Astrocyte (in vitro differentiated cells and primary cell): ENCODE data around the gene NFYB. TPM values are rescaled to one million over a fixed set of nuclear protein-coding genes. Genes with fewer than 3 reads are reported as not detected.
"Not testable (repeated sequence)": the region's sequence is repeated elsewhere in the genome, so short reads cannot be mapped to it uniquely, and the experiment has no call there.

ENCODE experiments used
- DNase-seq: peaks from one replicate; pipeline ENCODE4 v3.0.0-alpha.2; 2010; ENCODE audit warnings: low read depth
- FAIRE-seq: peaks from 2 replicates; lab custom pipeline; 2011; peaks lifted over from hg19 to GRCh38; lab: Jason Lieb, UNC
- H2AFZ ChIP-seq: 2 replicates; pipeline ENCODE4 v1.6.0; 2012; ENCODE audit warnings: low read depth, low read length, inconsistent platforms
- H3K27ac ChIP-seq: 2 replicates; pipeline ENCODE4 v1.5.1; 2011; ENCODE audit warnings: low read depth, low read length, inconsistent platforms
- H3K27me3 ChIP-seq: 2 replicates; pipeline ENCODE4 v1.6.0; 2011; ENCODE audit warnings: low read length, inconsistent platforms; ENCODE audit not compliant: insufficient read depth
- H3K36me3 ChIP-seq: 2 replicates; pipeline ENCODE4 v1.5.1; 2011; ENCODE audit warnings: low read length, inconsistent platforms; ENCODE audit not compliant: insufficient read depth
- H3K4me1 ChIP-seq: 2 replicates; pipeline ENCODE4 v1.5.1; 2011; ENCODE audit warnings: low read length, inconsistent platforms; ENCODE audit not compliant: insufficient read depth
- H3K4me2 ChIP-seq: 2 replicates; pipeline ENCODE4 v1.6.0; 2012; ENCODE audit warnings: low read length, inconsistent platforms
- H3K4me3 ChIP-seq: 2 replicates; pipeline ENCODE4 v1.5.1; 2011; ENCODE audit warnings: low read depth, mild to moderate bottlenecking, low read length, inconsistent platforms; ENCODE audit not compliant: insufficient read depth
- H3K79me2 ChIP-seq: 2 replicates; pipeline ENCODE4 v1.6.0; 2012; ENCODE audit warnings: mild to moderate bottlenecking, low read length, inconsistent platforms; ENCODE audit not compliant: insufficient read depth
- H3K9ac ChIP-seq: 2 replicates; pipeline ENCODE4 v1.6.0; 2012; ENCODE audit warnings: mild to moderate bottlenecking, low read length, inconsistent platforms
- H3K9me3 ChIP-seq: 2 replicates; pipeline ENCODE4 v1.5.1; 2012; ENCODE audit warnings: low read depth, mild to moderate bottlenecking, low read length, inconsistent platforms; ENCODE audit not compliant: insufficient read depth
- H4K20me1 ChIP-seq: 2 replicates; pipeline ENCODE4 v1.6.0; 2012; ENCODE audit warnings: low read length, inconsistent platforms; ENCODE audit not compliant: insufficient read depth
- H3K27ac Mint-ChIP-seq: one replicate; pipeline ENCODE4 v1.8.0; 2021; ENCODE audit warnings: mild to moderate bottlenecking, mixed read lengths; ENCODE audit not compliant: unreplicated experiment
- H3K27me3 Mint-ChIP-seq: one replicate; pipeline ENCODE4 v1.8.0; 2021; ENCODE audit warnings: low read depth, mixed read lengths; ENCODE audit not compliant: unreplicated experiment
- H3K36me3 Mint-ChIP-seq: one replicate; pipeline ENCODE4 v1.8.0; 2021; ENCODE audit warnings: low read depth, mixed read lengths; ENCODE audit not compliant: unreplicated experiment
- H3K4me1 Mint-ChIP-seq: one replicate; pipeline ENCODE4 v1.8.0; 2021; ENCODE audit warnings: low read depth, mixed read lengths; ENCODE audit not compliant: unreplicated experiment
- H3K4me3 Mint-ChIP-seq: one replicate; pipeline ENCODE4 v1.8.0; 2021; ENCODE audit warnings: mild to moderate bottlenecking, moderate library complexity, mixed read lengths; ENCODE audit not compliant: unreplicated experiment
- H3K9me3 Mint-ChIP-seq: one replicate; pipeline ENCODE4 v1.8.0; 2021; ENCODE audit warnings: mild to moderate bottlenecking, mixed read lengths; ENCODE audit not compliant: unreplicated experiment
- EZH2 ChIP-seq: IDR thresholded peaks from 2 replicates; pipeline ENCODE4 v1.6.1; 2012; ENCODE audit warnings: mild to moderate bottlenecking, low read length, inconsistent platforms; ENCODE audit not compliant: insufficient read depth
- total RNA-seq: library from RNA; stranded (reverse); gene quantifications from 2 replicates; pipeline ENCODE4 v1.2.1, GENCODE V29; 2021
- TF ChIP-seq, protein P1 (sequence below): IDR thresholded peaks from 2 replicates; pipeline ENCODE4 v1.5.1; 2011; ENCODE audit warnings: low read depth, mild to moderate bottlenecking, inconsistent platforms, low read length, moderate library complexity; ENCODE audit not compliant: insufficient read depth

The NFYB gene
- total RNA-seq, 1 donor from 2014 or later, result 14.8 TPM

DNA sequence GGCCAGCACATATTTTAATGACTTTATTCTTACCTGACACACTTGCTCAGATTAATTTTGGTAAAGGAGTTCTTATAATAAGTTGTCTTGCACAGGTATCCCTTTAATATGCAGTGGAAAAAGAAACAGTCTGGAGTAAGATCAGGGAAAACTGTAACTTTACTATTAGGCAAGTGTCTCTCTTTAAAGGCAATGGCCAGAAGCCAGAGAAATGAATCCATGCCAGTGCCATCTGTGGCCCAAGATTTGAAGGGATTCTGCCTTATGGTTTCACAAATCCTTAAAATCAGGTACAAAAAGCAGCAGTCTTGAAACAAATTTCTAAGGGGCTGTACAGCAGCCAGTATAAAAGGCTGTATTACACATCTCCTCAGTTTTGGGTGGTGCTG, 22.4 kb downstream of the NFYB start:
- no peak overlapping the region for H3K4me3 ChIP-seq
- TF ChIP-seq EZH2, result no peak
- TF ChIP-seq, protein P1, sequence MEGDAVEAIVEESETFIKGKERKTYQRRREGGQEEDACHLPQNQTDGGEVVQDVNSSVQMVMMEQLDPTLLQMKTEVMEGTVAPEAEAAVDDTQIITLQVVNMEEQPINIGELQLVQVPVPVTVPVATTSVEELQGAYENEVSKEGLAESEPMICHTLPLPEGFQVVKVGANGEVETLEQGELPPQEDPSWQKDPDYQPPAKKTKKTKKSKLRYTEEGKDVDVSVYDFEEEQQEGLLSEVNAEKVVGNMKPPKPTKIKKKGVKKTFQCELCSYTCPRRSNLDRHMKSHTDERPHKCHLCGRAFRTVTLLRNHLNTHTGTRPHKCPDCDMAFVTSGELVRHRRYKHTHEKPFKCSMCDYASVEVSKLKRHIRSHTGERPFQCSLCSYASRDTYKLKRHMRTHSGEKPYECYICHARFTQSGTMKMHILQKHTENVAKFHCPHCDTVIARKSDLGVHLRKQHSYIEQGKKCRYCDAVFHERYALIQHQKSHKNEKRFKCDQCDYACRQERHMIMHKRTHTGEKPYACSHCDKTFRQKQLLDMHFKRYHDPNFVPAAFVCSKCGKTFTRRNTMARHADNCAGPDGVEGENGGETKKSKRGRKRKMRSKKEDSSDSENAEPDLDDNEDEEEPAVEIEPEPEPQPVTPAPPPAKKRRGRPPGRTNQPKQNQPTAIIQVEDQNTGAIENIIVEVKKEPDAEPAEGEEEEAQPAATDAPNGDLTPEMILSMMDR, result no peak
- H3K27ac ChIP-seq, result no peak overlapping the region
- H3K4me1 ChIP-seq, result peaks cover under 1% of the 10 kb centered on the region
- Mint-ChIP-seq H3K4me1 (peaks cover 2% of the 10 kb centered on the region), H3K27ac (no peak overlapping the region), H3K4me3 (no peak overlapping the region), H3K9me3 (no peaks in the 10 kb centered on the region), H3K36me3 (no peaks in the 10 kb centered on the region), H3K27me3 (no peaks in the 10 kb centered on the region)
- FAIRE-seq (no peak), DNase-seq (no peak)
- H3K9ac ChIP-seq, result no peak overlapping the region
- H3K27me3 ChIP-seq, result no peaks in the 10 kb centered on the region
- no peak overlapping the region for H2AFZ ChIP-seq
- peaks cover 4% of the 10 kb centered on the region for H3K79me2 ChIP-seq
- peaks cover 16% of the 10 kb centered on the region for H3K36me3 ChIP-seq
- no peaks in the 10 kb centered on the region for H3K9me3 ChIP-seq
- no peak overlapping the region for H3K4me2 ChIP-seq
- H4K20me1 ChIP-seq, result no peaks in the 10 kb centered on the region

DNA sequence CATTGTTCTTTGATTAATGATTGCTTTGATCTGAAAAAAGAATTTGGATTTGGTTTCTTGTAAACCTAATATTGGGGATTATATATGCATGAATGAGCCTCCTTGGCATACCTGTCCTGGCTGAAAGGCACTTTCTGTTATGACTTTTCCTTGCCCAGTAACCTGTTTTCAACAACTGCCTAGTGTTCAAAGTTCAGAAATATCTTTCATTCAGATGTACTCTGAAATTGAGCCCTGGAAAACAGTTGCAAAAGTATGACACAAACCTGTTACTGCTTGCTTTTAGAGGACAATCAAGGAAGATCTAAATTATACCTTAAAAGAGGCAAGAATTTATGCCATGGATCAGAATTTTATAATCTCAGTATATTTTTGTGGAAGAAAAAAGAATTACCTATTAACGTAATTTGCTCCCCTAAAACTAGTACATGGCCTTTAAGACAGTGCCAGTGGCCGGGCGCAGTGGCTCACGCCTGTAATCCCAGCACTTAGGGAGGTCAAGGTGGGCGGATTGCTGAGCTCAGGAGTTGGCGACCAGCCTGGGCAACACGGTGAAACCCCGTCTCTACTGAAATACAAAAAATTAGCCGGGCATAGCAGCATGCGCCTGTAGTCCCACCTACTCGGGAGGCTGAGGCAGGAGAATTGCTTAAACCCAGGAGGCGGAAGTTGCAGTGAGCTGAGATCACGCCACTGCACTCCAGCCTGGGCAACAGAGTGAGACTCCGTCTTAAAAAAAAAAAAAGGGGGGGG, 23.0 kb downstream of the NFYB start:
- H4K20me1 ChIP-seq, H3K36me3 Mint-ChIP-seq, H3K4me1 Mint-ChIP-seq, H3K27me3 ChIP-seq, DNase-seq, H3K4me3 Mint-ChIP-seq, H3K27me3 Mint-ChIP-seq, H3K9ac ChIP-seq, H2AFZ ChIP-seq, H3K27ac Mint-ChIP-seq, FAIRE-seq, H3K79me2 ChIP-seq, H3K27ac ChIP-seq, H3K4me1 ChIP-seq, H3K4me2 ChIP-seq, H3K4me3 ChIP-seq, H3K9me3 ChIP-seq, H3K9me3 Mint-ChIP-seq: not testable (repeated sequence)
- peaks cover 15% of the 10 kb centered on the region for H3K36me3 ChIP-seq

DNA sequence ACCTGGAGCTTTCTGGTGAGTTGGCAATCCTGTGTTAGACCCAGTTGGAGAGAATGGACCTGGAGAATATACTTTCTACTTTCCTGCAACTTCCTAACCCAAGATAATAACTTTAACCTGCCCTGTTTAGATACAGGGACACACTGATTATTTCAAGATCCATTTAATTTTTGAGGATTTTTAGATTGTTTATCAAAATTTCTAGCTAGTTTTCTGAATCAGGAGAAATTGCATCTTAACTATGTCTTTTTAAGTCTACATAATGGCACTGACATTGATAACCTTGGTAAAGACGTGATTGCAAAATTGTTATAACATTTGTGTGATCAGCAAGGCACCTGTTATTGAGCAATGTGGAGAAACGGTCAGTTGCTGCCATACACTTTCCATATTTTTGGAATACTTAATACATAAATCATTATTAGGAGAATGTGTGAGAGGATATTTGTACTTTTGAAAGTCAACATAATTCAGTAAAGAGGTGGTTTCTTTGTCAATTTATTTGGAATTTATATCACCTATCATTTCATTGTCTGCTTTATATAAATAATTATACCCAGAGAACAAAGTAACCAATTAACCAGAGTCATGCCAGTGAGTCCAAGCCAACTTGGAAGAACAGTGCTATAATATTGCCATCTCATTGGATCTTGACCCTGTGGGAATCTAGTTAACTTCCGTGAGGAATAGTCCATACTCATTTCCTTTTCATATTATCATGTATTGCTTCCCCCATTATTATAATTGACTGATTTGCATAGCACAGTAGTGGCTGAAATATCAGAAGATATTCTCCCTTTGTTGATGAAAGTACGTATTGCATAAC, 28.4 kb downstream of the NFYB start:
- no peaks in the 10 kb centered on the region for H3K36me3 ChIP-seq
- Mint-ChIP-seq H3K4me3 (no peak overlapping the region), H3K4me1 (peaks cover 4% of the 10 kb centered on the region), H3K27ac (no peak overlapping the region), H3K27me3 (no peaks in the 10 kb centered on the region), H3K9me3 (no peaks in the 10 kb centered on the region), H3K36me3 (peaks cover 2% of the 10 kb centered on the region)
- H3K79me2 ChIP-seq, result no peaks in the 10 kb centered on the region
- H4K20me1 ChIP-seq, result no peaks in the 10 kb centered on the region
- H3K4me1 ChIP-seq, result no peaks in the 10 kb centered on the region
- no peak overlapping the region for H3K4me3 ChIP-seq
- H3K4me2 ChIP-seq, result no peak overlapping the region
- no peak overlapping the region for H3K27ac ChIP-seq
- H3K9ac ChIP-seq, result no peak overlapping the region
- DNase-seq (no peak), FAIRE-seq (no peak)
- TF ChIP-seq, protein P1, result no peak
- no peak for TF ChIP-seq EZH2
- no peaks in the 10 kb centered on the region for H3K27me3 ChIP-seq
- H2AFZ ChIP-seq, result no peak overlapping the region
- no peaks in the 10 kb centered on the region for H3K9me3 ChIP-seq
